Activated CD4-positive, alpha-beta T cell treated with anti-CD3 and anti-CD28 coated beads, Interleukin-2, amount 10 ng/mL, durations not matched to agents 24 days and 14 days (primary cell): ENCODE measurements around the gene DEDD2. TPM values are rescaled to one million over a fixed set of nuclear protein-coding genes. Genes with fewer than 3 reads are reported as not detected.

Experiments
- DNase-seq: peaks from one replicate; pipeline ENCODE4 v3.0.0; 2022
- H3K27ac Mint-ChIP-seq: one replicate; pipeline ENCODE4 v1.8.0; 2022; ENCODE audit warnings: mild to moderate bottlenecking, mixed read lengths
- H3K27me3 Mint-ChIP-seq: one replicate; pipeline ENCODE4 v1.8.0; 2022; ENCODE audit warnings: mixed read lengths
- H3K36me3 Mint-ChIP-seq: one replicate; pipeline ENCODE4 v1.8.0; 2022; ENCODE audit warnings: low read depth, mild to moderate bottlenecking, mixed read lengths
- H3K4me1 Mint-ChIP-seq: one replicate; pipeline ENCODE4 v1.8.0; 2021; ENCODE audit warnings: mixed read lengths
- H3K4me3 Mint-ChIP-seq: one replicate; pipeline ENCODE4 v1.8.0; 2022; ENCODE audit warnings: mild to moderate bottlenecking, moderate library complexity, mixed read lengths
- H3K9me3 Mint-ChIP-seq: one replicate; pipeline ENCODE4 v1.8.0; 2021; ENCODE audit warnings: mixed read lengths
- intact Hi-C: fragments of 100-400 bp; cut with micrococcal nuclease; formaldehyde crosslinking; loops from one replicate; pipeline ENCODE4 v1.15.1; 2023
- total RNA-seq: library from RNA; stranded (reverse); gene quantifications from 2 replicates; pipeline ENCODE4 v1.2.3, GENCODE V29; 2022

DEDD2 gene
- total RNA-seq, 1 donor from 2014 or later, result 34.8 TPM

- Mint-ChIP-seq H3K9me3 (no peaks in the 10 kb centered on the region), H3K36me3 (no peaks in the 10 kb centered on the region), H3K4me3 (no peak overlapping the region), H3K27me3 (peaks cover 22% of the 10 kb centered on the region), H3K4me1 (peaks cover 7% of the 10 kb centered on the region), H3K27ac (no peak overlapping the region)
- DNase-seq, result no peak
- intact Hi-C loops, result no loop called here
These were observed 46.8 kb downstream of the DEDD2 start for GRCh38 chr19:42170715-42171114.

DNA sequence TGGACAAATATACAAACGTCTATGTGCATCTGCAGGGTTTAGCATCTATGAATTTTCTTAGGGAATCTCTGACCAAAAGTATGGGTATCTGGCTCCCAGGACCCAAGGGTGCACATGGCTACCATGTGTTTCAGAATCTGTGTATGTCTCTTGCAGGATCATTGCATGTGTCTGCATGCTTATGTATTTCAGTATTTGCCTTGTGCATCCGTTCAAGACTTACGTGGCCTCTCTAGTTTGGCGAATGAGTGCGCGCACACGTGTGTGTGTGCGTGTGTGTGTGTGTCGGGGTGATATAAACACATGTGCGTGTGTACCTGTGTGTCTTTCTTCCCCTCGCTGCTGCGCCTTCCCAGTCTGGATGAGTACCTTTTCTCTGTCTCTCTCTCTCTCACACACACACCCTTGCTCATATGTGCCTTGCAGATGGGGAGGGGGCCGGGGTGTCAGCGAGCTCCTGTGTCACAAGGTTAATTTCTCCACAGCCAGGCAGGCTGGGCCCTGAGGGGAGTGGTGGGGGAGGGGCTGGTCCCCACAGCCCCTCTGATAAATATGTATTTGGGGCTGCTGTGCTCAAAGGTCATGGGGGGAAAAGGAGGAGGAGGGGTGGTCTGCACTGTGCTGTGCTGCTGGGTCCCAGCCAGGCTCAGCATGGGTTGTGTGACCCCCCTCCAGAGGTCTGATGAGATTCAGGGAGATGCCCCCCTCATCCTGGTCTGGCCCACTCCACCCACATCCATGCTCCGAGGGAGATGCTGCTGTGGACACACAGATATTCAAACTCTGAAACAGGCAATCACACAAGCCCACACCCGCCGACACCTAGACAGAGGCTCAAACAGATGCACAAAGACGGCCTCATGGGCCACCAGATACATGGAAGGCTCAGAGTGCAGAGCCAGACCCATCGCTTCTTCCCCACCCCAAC is 47.7 kb downstream of the DEDD2 start:
- H3K27me3 Mint-ChIP-seq, result peaks cover 16% of the 10 kb centered on the region
- H3K36me3 Mint-ChIP-seq, result no peaks in the 10 kb centered on the region
- peaks cover 3% of the 10 kb centered on the region for H3K4me1 Mint-ChIP-seq
- H3K9me3 Mint-ChIP-seq, result no peaks in the 10 kb centered on the region
- DNase-seq, result no peak
- intact Hi-C loops, result no loop called here
- no peak overlapping the region for H3K27ac Mint-ChIP-seq
- no peak overlapping the region for H3K4me3 Mint-ChIP-seq

DNA sequence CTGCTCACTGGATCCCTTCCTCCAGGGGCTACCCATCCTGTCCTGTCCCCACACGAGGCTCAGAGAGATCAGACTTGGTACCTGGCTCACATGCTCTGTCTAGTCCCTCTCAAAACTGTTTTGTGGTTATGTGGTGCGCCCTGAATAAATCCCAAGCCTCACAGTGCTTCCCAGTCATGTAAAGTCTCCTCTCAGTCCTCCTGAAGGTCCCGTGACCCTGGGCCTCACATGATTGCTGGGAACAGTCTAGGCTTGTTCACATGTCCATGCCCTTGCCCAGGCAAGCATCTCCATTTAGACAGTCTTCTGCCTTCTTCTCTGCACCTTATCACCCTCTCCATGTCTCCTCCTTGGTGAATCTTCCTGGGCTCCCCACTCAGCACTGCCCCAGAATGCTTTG is 49.3 kb downstream of the DEDD2 start:
- intact Hi-C loops, result no loop called here
- Mint-ChIP-seq H3K4me1 (peaks cover 3% of the 10 kb centered on the region), H3K27ac (no peak overlapping the region), H3K9me3 (no peaks in the 10 kb centered on the region), H3K4me3 (no peak overlapping the region), H3K36me3 (no peaks in the 10 kb centered on the region), H3K27me3 (peaks cover 8% of the 10 kb centered on the region)
- no peak for DNase-seq

DNA sequence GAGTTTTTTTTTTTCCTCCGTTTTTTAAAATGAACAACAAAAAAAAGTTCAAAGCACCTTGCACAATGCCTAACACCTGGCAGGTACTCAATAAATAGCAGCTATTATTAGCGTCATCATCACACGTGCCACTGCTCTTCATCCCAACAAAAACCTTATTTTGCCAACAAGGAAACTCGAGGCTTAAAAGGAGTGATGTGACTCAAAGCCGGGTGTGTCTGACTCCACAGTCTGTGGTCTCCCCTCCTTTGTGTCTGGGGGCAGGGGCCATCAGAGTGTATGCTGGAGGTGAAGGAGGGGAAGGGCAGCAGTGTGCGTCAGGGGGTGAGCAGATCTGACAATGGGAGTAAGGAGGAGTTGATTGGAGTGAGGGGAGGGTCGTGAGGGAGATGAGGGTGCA is 51.2 kb downstream of the DEDD2 start:
- Mint-ChIP-seq H3K27ac (no peak overlapping the region), H3K4me1 (peaks cover 3% of the 10 kb centered on the region), H3K27me3 (peaks cover 9% of the 10 kb centered on the region), H3K36me3 (no peaks in the 10 kb centered on the region), H3K9me3 (no peaks in the 10 kb centered on the region), H3K4me3 (no peak overlapping the region)
- intact Hi-C loops, result no loop called here
- no peak for DNase-seq

- no peaks in the 10 kb centered on the region for H3K9me3 Mint-ChIP-seq
- H3K27me3 Mint-ChIP-seq, result peaks cover 16% of the 10 kb centered on the region
- H3K4me3 Mint-ChIP-seq, result no peak overlapping the region
- H3K36me3 Mint-ChIP-seq, result no peaks in the 10 kb centered on the region
- no peak overlapping the region for H3K27ac Mint-ChIP-seq
- intact Hi-C loops, result no loop called here
- H3K4me1 Mint-ChIP-seq, result peaks cover 3% of the 10 kb centered on the region
- DNase-seq, result no peak
These were observed 52.3 kb downstream of the DEDD2 start for GRCh38 chr19:42165146-42165545.

- intact Hi-C loops, result no loop called here
- Mint-ChIP-seq H3K4me1 (peaks cover 5% of the 10 kb centered on the region), H3K36me3 (no peaks in the 10 kb centered on the region), H3K4me3 (no peak overlapping the region), H3K9me3 (no peaks in the 10 kb centered on the region), H3K27me3 (peaks cover 21% of the 10 kb centered on the region), H3K27ac (no peak overlapping the region)
- DNase-seq, result no peak
These were observed 55.7 kb downstream of the DEDD2 start for GRCh38 chr19:42161616-42162263.

DNA sequence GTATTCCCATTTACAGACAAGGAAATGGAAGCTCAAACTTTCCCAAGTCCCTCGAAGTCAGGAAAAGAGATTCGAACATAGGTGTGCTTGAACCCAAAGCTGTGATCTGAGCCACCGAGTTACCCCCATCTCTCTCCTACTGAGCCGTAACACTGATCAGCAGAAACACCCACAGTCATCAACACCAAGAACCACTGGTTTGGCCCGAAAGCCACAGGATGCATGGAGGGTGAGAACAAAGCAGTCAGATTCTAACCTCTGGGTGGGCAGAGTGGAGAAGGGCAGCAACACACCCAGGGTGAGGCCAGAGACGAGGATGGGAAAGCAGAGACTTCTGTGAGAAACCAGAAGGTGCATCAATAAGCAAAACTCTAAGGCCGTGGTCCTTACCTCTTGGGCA is 57.5 kb downstream of the DEDD2 start:
- DNase-seq, result no peak
- Mint-ChIP-seq H3K27ac (no peak overlapping the region), H3K27me3 (peaks cover 18% of the 10 kb centered on the region), H3K4me3 (no peak overlapping the region), H3K4me1 (peaks cover 10% of the 10 kb centered on the region), H3K9me3 (no peaks in the 10 kb centered on the region), H3K36me3 (no peaks in the 10 kb centered on the region)
- intact Hi-C loops, result no loop called here

- intact Hi-C loops, result no loop called here
- no peaks in the 10 kb centered on the region for H3K36me3 Mint-ChIP-seq
These were observed 58.6 kb downstream of the DEDD2 start for GRCh38 chr19:42158926-42159325.

DNA sequence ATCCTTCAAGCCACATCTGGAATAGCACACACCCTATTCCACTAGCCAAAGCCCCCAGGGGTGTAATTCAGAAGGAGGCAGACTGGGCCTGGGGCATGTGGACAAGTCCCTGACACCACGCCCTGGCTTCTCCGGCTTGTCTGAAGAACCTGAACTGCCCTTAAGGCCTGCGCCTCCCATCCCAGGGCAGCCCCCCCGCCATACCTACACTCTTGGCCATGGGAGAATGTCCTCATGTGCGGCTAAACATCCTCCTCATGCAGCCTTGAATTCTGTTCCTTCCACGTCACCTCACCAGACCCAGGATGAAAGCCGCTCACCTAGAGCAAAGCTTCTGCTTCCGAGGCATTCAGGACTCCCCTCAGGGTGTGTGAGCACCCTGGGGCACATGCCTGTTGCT is 60.9 kb downstream of the DEDD2 start:
- intact Hi-C loops, result no loop called here
- no peaks in the 10 kb centered on the region for H3K9me3 Mint-ChIP-seq
- peaks cover 15% of the 10 kb centered on the region for H3K4me1 Mint-ChIP-seq
- no peak for DNase-seq
- H3K4me3 Mint-ChIP-seq, result no peak overlapping the region
- no peak overlapping the region for H3K27ac Mint-ChIP-seq
- peaks cover 19% of the 10 kb centered on the region for H3K27me3 Mint-ChIP-seq
- no peaks in the 10 kb centered on the region for H3K36me3 Mint-ChIP-seq

More at GRCh38 chr19:42158926-42159325, 58.6 kb downstream of the DEDD2 start:
- Mint-ChIP-seq H3K9me3 (no peaks in the 10 kb centered on the region), H3K27ac (no peak overlapping the region), H3K4me3 (no peak overlapping the region), H3K4me1 (peaks cover 15% of the 10 kb centered on the region), H3K27me3 (peaks cover 21% of the 10 kb centered on the region)
- DNase-seq, result no peak

DNA sequence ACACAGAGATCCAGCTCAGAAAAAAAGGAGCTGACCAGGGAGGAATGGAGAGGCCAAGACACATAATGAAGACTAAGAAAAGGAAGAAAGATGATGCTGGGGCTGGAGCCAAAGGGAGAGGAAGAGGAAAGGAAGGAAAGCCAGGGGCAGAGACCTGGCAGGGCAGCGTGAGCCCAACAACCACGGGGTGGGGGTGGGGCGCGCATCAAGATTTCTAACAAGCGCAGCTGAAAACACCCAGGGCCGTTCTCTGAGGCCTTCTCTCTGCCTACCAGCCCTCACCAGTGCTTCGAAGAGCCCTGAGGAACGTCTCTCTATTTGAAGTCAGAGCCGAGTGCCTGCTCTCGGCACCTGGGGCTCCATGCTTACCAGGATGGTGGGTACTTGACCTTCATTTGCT is 61.7 kb downstream of the DEDD2 start:
- H3K27ac Mint-ChIP-seq, result no peak overlapping the region
- intact Hi-C loops, result no loop called here
- H3K36me3 Mint-ChIP-seq, result no peaks in the 10 kb centered on the region
- H3K9me3 Mint-ChIP-seq, result no peaks in the 10 kb centered on the region
- no peak for DNase-seq
- peaks cover 13% of the 10 kb centered on the region for H3K27me3 Mint-ChIP-seq
- H3K4me3 Mint-ChIP-seq, result no peak overlapping the region
- H3K4me1 Mint-ChIP-seq, result peaks cover 15% of the 10 kb centered on the region

DNA sequence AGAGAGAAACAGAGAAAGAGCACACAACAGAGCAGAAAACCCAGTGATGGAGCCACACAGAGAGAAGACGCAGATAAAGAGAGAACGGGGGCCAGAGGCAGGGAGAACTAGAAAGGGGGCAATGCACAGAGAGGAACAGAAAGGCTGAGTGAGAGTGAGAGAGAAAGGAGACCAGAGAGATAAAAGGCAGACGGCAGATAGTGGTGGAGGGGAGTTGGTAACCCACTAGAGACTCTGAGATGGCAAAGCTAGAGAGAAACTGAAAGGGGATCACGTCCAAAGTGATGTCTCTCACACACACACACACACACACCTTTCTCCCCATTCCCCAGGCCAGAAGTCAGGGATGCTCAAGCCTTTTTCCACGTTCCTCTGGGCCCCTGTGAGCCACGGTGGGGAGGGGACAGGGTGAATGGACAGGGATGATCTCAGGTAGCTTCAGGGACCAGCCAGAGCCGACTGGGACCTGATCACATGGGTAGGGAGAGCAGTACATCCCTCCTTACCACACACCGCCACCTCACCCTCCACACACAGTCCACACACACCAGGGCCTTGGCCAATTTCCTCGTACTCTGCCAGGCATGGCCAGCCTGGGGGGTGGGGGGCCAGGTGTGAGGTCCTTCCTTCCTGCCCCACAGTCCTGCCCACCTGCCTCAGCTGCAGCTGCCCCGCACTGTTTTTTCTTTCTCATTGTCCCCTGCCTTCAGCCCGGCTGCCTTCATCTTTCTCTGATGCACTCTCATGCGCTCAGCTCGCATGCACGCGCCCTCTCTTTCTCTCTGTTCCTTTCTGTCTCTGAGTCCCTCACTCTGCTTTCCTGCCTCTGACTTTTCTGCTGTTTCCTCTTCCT is 62.8 kb downstream of the DEDD2 start:
- Mint-ChIP-seq H3K27ac (peak overlapping the region; percentile 9), H3K4me3 (peak overlapping the region; percentile 9), H3K27me3 (peaks cover 7% of the 10 kb centered on the region), H3K36me3 (no peaks in the 10 kb centered on the region), H3K4me1 (peaks cover 13% of the 10 kb centered on the region), H3K9me3 (no peaks in the 10 kb centered on the region)
- intact Hi-C loops, result no loop called here
- peak; percentile 62 for DNase-seq

DNA sequence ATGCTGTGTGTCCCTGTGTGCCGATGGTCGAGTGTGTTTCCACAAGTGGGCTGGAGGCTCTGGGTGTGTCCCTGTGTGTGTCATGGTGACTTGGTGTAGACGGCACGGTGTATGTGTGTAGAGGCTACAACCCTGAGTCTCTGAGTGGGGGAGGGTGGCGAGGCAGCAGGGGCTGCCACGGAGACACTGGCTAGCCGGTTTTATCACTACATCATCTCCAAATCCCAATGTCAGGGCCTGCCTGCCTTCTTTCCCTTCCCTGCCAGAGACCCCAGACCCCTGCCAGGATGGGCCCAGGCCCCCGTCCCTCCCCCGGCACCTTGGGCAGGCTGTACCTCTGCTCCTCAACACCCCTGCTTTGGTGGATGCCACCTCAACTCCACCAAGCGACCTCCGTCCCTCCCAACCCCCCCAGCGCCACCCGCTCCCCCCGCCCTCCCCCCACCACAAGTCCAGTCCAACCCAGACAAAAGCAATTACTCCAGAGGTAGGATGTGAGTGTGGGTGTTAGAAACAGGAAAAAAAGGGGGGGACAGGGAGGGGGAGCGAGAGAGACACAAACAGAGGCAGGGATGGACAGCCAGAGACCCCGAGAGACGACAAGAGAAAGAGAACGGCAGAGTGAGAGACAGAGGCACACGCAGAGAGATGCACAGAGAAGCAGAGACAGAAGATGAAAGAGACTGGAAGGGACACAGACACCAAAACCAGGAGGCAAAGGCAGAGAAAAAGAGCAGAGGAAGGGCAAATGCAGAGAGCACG is 63.6 kb downstream of the DEDD2 start:
- Mint-ChIP-seq H3K4me3 (peak overlapping the region; percentile 9), H3K27ac (peak overlapping the region; percentile 4), H3K36me3 (no peaks in the 10 kb centered on the region), H3K27me3 (peaks cover 10% of the 10 kb centered on the region), H3K4me1 (peaks cover 17% of the 10 kb centered on the region), H3K9me3 (no peaks in the 10 kb centered on the region)
- intact Hi-C loops, result no loop called here
- no peak for DNase-seq

DNA sequence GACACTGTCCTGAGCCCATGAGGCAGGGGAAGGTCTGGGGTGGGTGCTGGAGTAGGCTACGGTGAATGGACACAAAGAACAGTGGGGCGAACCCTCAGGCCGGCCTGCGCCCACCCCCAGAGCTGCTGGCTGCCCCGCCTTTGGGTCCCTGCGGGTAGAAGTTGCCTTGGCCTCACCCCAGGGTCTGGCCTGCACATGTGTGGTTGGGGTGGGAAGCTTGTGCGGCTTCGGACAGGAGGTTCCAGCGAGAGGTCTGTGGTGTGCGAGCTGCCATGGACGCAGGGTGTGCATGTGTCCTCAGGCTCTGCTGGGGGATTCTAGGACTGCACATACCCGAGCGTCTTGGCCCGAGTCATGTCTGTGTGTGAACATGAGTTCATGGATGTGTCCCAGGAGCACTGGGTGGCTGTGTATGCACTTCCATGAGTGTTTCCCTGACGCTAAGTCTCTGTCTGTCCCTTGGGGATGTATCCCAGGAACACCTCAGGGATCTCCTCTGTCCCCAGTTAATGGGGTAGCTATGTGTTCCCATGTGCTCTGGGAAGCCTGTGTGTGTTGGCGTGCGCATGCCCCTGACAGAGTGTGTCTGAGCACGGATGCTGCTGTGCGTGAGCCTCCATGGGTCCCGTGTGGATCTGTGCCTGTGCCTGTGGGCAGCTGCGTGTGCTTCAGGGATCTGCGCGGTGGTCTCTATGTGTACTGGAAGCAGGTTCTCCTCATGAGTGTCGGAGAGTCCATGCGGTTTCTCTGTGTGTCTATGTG is 64.4 kb downstream of the DEDD2 start:
- no peak overlapping the region for H3K4me3 Mint-ChIP-seq
- H3K27ac Mint-ChIP-seq, result no peak overlapping the region
- no peaks in the 10 kb centered on the region for H3K9me3 Mint-ChIP-seq
- DNase-seq, result no peak
- peaks cover 12% of the 10 kb centered on the region for H3K27me3 Mint-ChIP-seq
- no peaks in the 10 kb centered on the region for H3K36me3 Mint-ChIP-seq
- peaks cover 22% of the 10 kb centered on the region for H3K4me1 Mint-ChIP-seq
- intact Hi-C loops, result no loop called here
